Ovary (tissue), 9 donors: Measurements from ENCODE around the gene MORN1. TPM values are rescaled to one million over a fixed set of nuclear protein-coding genes. Genes with fewer than 3 reads are reported as not detected.
A peak's percentile ranks its signal among the peaks of the same experiment; 100 is the strongest.

Experiments
- DNase-seq, 5 donors: peaks; one replicate each; pipeline ENCODE4 v3.0.0-alpha.2; 2019 to 2020
- H3K27ac ChIP-seq, 2 donors: fragments of 200-600 bp; one replicate each; pipeline versions ENCODE4 v1.5.1 to v1.8.0; 2019 to 2022
- H3K27me3 ChIP-seq: fragments of 200-600 bp; one replicate; pipeline ENCODE4 v1.8.0; 2022
- H3K36me3 ChIP-seq: fragments of 200-600 bp; sonication (generic); one replicate; pipeline ENCODE4 v1.5.1; 2019
- H3K4me1 ChIP-seq: one replicate; pipeline ENCODE4 v1.8.1; 2013; ENCODE audit warnings: mild to moderate bottlenecking, moderate library complexity; ENCODE audit not compliant: insufficient read depth
- H3K4me3 ChIP-seq: fragments of 200-600 bp; sonication (generic); one replicate; pipeline ENCODE4 v1.5.1; 2017
- H3K9me3 ChIP-seq, 2 donors: fragments of 200-600 bp in 1 of 2; sonication (generic) in 1 of 2; one replicate each; pipeline versions ENCODE4 v1.5.1 to v1.8.1; 2013 to 2019; ENCODE audit warnings: mild to moderate bottlenecking in 1 of 2, moderate library complexity in 1 of 2
- EP300 ChIP-seq: sonication (generic); formaldehyde crosslinking; IDR thresholded peaks from one replicate; pipeline ENCODE4 v1.6.1; 2017; ENCODE audit warnings: antibody characterized with exemption
- POLR2A ChIP-seq: fragments of 450-650 bp; IDR thresholded peaks from one replicate; pipeline ENCODE4 v1.6.1; 2017; ENCODE audit warnings: antibody characterized with exemption, mild to moderate bottlenecking, moderate library complexity
- WGBS, 3 donors: extraction: QIAGEN DNeasy Blood & Tissue Kit in 1 of 3; methylation state at CpG; one replicate each; pipeline versions ENCODE4 v1.1.5 to v1.1.7; 2013 to 2017; 5-methylcytosine and 5-hydroxymethylcytosine counted together
- intact Hi-C, 4 donors: fragments of 100-400 bp; cut with DNase I; formaldehyde crosslinking; loops; one replicate each; pipeline versions ENCODE4 v1.11.0 to v1.15.1; 2022 to 2023
- polyA plus RNA-seq, 2 donors: library from polyadenylated mRNA; stranded (reverse); fragments of 200-250 nt in 1 of 2; fragments of 350-450 nt in 1 of 2; fragmentation: Illumina TruSeq in 1 of 2; extraction: RNeasy Lipid Tissue Mini Kit (QIAGEN cat#74804) in 1 of 2; gene quantifications; one replicate each; pipeline ENCODE4 v1.2.3, GENCODE V29; 2013 to 2014
- total RNA-seq, 7 donors: library from RNA; depleted of rRNA in 2 of 7; stranded (reverse); fragments of >200 nt in 2 of 7; fragmentation: NEBNext Ultra II Directional in 3 of 7; extraction: Animal tissue kit (Norgen Biotek cat#: 25700) in 3 of 7; gene quantifications; one replicate each; pipeline versions ENCODE4 v1.1.0 to v1.2.4, GENCODE V29; 2016 to 2023
- TF ChIP-seq, protein P1 (sequence below), 3 donors: fragments of 450-650 bp in 2 of 3; fragments of 200-600 bp in 1 of 3; IDR thresholded peaks; one replicate each; pipeline versions ENCODE4 v1.5.1 to v1.8.0; 2016 to 2022; ENCODE audit warnings: antibody characterized with exemption in 3 of 3, mild to moderate bottlenecking in 1 of 3
- donor health status: DM: no; HTN: no; CAD: no; lungs with moderate emphysema.
- donor health status: DM: no; HTN: no; CAD: no.
- donor health status: Bipolar disorder and iron deficiency.
- donor health status: DM: yes; HTN: yes; CAD: no.
- donor health status: DM: no; HTN: no; CAD: no.
- donor health status: DM: yes; HTN: yes; CAD: no.

MORN1 gene
- total and polyA plus RNA-seq, 9 donors, result 1.7 to 24.2 (median 17.7) TPM

GRCh38 chr1:2273401-2274090, 117.8 kb downstream of the MORN1 start:
- no peak overlapping the region for H3K4me3 ChIP-seq
- no peak for DNase-seq
- no peak overlapping the region for H3K27ac ChIP-seq
- intact Hi-C loops, result loop anchor here in 2 of 4 donors (5.0 kb wide), 1 partner anchor 36 kb away; no protein-coding TSS in a partner anchor
- no peaks in the 10 kb centered on the region for H3K27me3 ChIP-seq
- no peaks in the 10 kb centered on the region for H3K9me3 ChIP-seq
- peaks cover 71% of the 10 kb centered on the region for H3K4me1 ChIP-seq
- H3K36me3 ChIP-seq, result no peaks in the 10 kb centered on the region
- 72 to 80% (median 72%) methylated on average over 29 of the region's 29 CpGs for WGBS, 3 donors
- no peak for TF ChIP-seq EP300
- TF ChIP-seq, protein P1, sequence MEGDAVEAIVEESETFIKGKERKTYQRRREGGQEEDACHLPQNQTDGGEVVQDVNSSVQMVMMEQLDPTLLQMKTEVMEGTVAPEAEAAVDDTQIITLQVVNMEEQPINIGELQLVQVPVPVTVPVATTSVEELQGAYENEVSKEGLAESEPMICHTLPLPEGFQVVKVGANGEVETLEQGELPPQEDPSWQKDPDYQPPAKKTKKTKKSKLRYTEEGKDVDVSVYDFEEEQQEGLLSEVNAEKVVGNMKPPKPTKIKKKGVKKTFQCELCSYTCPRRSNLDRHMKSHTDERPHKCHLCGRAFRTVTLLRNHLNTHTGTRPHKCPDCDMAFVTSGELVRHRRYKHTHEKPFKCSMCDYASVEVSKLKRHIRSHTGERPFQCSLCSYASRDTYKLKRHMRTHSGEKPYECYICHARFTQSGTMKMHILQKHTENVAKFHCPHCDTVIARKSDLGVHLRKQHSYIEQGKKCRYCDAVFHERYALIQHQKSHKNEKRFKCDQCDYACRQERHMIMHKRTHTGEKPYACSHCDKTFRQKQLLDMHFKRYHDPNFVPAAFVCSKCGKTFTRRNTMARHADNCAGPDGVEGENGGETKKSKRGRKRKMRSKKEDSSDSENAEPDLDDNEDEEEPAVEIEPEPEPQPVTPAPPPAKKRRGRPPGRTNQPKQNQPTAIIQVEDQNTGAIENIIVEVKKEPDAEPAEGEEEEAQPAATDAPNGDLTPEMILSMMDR (IDR thresholded peaks at IDR 0.05), result no peak
- TF ChIP-seq POLR2A, result no peak

DNA sequence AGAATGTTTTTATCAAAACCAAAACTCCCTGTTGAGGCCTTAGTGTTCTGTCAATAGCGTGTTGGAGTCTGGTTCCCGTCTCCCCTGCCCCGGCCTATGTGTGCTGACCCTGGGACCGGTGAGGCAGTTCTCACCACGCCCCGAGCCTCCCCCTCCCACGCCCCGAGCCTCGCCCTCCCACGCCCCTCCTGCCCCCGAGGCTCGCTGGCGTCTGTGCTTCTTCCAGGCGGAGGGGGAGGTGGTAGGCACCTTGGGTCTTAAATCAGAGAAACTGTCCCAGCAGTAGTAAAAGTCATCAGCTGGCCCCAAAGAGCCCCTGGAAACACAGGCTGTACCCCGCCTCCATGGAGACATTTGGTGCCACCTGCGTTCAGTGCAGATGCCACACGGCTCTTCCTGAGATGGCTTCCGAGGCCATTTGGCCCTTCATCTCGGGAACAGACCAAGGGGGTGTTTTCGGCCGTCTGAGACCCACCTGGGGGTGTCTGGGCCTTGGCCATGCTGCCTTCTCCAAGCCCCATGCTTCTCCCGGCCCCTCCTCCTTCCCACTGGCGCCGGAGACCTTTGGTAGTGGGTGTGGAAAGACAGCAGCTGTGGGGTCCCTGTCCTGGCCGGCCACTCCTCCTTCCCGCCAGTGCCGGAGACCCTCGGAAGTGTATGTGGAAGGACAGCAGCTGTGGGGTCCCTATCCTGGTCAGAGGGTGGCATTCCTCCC, 118.5 kb downstream of the MORN1 start:
- Histone ChIP-seq H3K36me3 (no peaks in the 10 kb centered on the region), H3K9me3 (no peaks in the 10 kb centered on the region), H3K4me1 (peaks cover 67% of the 10 kb centered on the region), H3K27ac (no peak overlapping the region), H3K4me3 (no peak overlapping the region), H3K27me3 (no peaks in the 10 kb centered on the region)
- no peak for DNase-seq
- 47 to 57% (median 55%) methylated on average over 28 of the region's 28 CpGs for WGBS, 3 donors
- intact Hi-C loops, result loop anchor here in 2 of 4 donors (5.0 kb wide), 1 partner anchor 36 kb away; no protein-coding TSS in a partner anchor
- TF ChIP-seq POLR2A, result no peak
- TF ChIP-seq, protein P1 (IDR thresholded peaks at IDR 0.05), result no peak
- no peak for TF ChIP-seq EP300

- TF ChIP-seq, protein P1 (IDR thresholded peaks at IDR 0.05), result no peak
- no peak for TF ChIP-seq POLR2A
- TF ChIP-seq EP300, result no peak
- no peaks in the 10 kb centered on the region for H3K27me3 ChIP-seq
- H3K36me3 ChIP-seq, result no peaks in the 10 kb centered on the region
- 40 to 51% (median 49%) methylated on average over 23 of the region's 23 CpGs for WGBS, 3 donors
- H3K27ac ChIP-seq, result peak overlapping the region in 1 of 2 donors; percentile 11
- H3K4me3 ChIP-seq, result no peak overlapping the region
- peaks cover 70% of the 10 kb centered on the region for H3K4me1 ChIP-seq
- no peaks in the 10 kb centered on the region for H3K9me3 ChIP-seq
- no peak for DNase-seq
- intact Hi-C loops, result loop anchor here in 2 of 4 donors (5.0 kb wide), 1 partner anchor 35 kb away; no protein-coding TSS in a partner anchor
These were observed 119.3 kb downstream of the MORN1 start for GRCh38 chr1:2271841-2272655.

Other genes starting within 250 kb of the MORN1 start
- gene FAAP20, start 196.8 kb downstream of the MORN1 start, total RNA-seq, result 10 to 100 TPM; 32.7 to 96.1 (median 61.7) TPM
- 10 to 100 TPM in 1 of 2 donors, 1 to 10 TPM in 1; 3.4 to 69.2 TPM for gene FAAP20, start 196.8 kb downstream of the MORN1 start, polyA plus RNA-seq
- 100 to 1,000 TPM in 3 of 7 donors, 10 to 100 TPM in 4; 27.8 to 109 (median 84.3) TPM for gene SKI, start 163.2 kb downstream of the MORN1 start, total RNA-seq
- 10 to 100 TPM; 36.3 to 47.0 TPM for gene SKI, start 163.2 kb downstream of the MORN1 start, polyA plus RNA-seq
- gene RER1, start 287 bp upstream of the MORN1 start, total RNA-seq, result 100 to 1,000 TPM in 3 of 7 donors, 10 to 100 TPM in 4; 51.0 to 130 (median 99.0) TPM
- 100 to 1,000 TPM in 1 of 2 donors, 10 to 100 TPM in 1; 66.0 to 224 TPM for gene RER1, start 287 bp upstream of the MORN1 start, polyA plus RNA-seq
- gene PEX10, start 21.0 kb upstream of the MORN1 start, total RNA-seq, result 10 to 100 TPM; 14.4 to 25.9 (median 23.0) TPM
- 10 to 100 TPM; 14.5 to 19.3 TPM for gene PEX10, start 21.0 kb upstream of the MORN1 start, polyA plus RNA-seq
- under 1 TPM in 6 of 7 donors, not detected in 1; 0.05 to 0.84 (median 0.47) TPM for gene PLCH2, start 84.7 kb upstream of the MORN1 start, total RNA-seq
- gene PLCH2, start 84.7 kb upstream of the MORN1 start, polyA plus RNA-seq, result under 1 TPM; 0.08 to 0.19 TPM
- gene PANK4, start 135.0 kb upstream of the MORN1 start, total RNA-seq, result 10 to 100 TPM; 19.7 to 33.3 (median 29.1) TPM
- gene PANK4, start 135.0 kb upstream of the MORN1 start, polyA plus RNA-seq, result 10 to 100 TPM; 14.7 to 17.1 TPM
- gene HES5, start 138.7 kb upstream of the MORN1 start, total RNA-seq, result under 1 TPM in 3 of 7 donors, not detected in 4; 0.25 to 0.53 (median 0.31) TPM
- under 1 TPM; 0.13 to 0.36 TPM for gene HES5, start 138.7 kb upstream of the MORN1 start, polyA plus RNA-seq
- 10 to 100 TPM; 33.3 to 78.5 (median 60.5) TPM for gene TNFRSF14, start 164.8 kb upstream of the MORN1 start, total RNA-seq
- gene TNFRSF14, start 164.8 kb upstream of the MORN1 start, polyA plus RNA-seq, result 10 to 100 TPM in 1 of 2 donors, 1 to 10 TPM in 1; 4.3 to 57.6 TPM
- gene PRXL2B, start 195.2 kb upstream of the MORN1 start, total RNA-seq, result 10 to 100 TPM in 6 of 7 donors, 1 to 10 TPM in 1; 3.2 to 34.1 (median 20.2) TPM
- gene PRXL2B, start 195.2 kb upstream of the MORN1 start, polyA plus RNA-seq, result 1 to 10 TPM; 7.0 to 9.6 TPM
- 1 to 10 TPM in 3 of 7 donors, under 1 TPM in 1, not detected in 3; 0.45 to 7.9 (median 1.1) TPM for gene MMEL1, start 241.5 kb upstream of the MORN1 start, total RNA-seq
- 1 to 10 TPM in 1 of 2 donors, under 1 TPM in 1; 0.42 to 1.1 TPM for gene MMEL1, start 241.5 kb upstream of the MORN1 start, polyA plus RNA-seq